HG03565 (cell line): ENCODE measurements around the gene KCNJ16.

Experiments used
- ATAC-seq: cut with Tn5 transposase; IDR thresholded peaks from one replicate; pipeline ENCODE4 v1.9.1; 2021; ENCODE audit warnings: mild to moderate bottlenecking, moderate library complexity; ENCODE audit not compliant: unreplicated experiment

The KCNJ16 gene

DNA sequence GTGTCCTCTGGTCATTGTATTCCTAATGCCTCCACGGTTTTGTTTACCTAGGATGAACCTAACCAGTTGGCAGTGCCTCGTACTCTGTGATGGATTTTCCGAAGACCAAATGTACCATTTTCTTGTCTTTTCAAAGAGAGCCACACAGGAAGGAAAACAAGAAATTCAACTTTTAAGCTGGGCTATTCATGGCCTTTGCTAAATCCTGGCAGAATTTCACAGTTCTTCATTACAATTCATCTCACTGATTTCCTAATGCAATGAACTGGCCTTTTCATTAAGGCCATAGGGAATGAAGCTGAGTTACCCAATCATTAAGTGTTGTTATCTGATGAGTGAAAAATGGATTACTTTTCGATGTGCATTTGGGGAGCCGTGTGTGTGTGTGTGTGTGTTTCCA is 7.9 kb upstream of the KCNJ16 start:
- no peak for ATAC-seq

GRCh38 chr17:70070305-70071027 is 4.6 kb upstream of the KCNJ16 start:
- ATAC-seq, result no peak

- no peak for ATAC-seq
These were observed 3.9 kb upstream of the KCNJ16 start for GRCh38 chr17:70071127-70071526.

DNA sequence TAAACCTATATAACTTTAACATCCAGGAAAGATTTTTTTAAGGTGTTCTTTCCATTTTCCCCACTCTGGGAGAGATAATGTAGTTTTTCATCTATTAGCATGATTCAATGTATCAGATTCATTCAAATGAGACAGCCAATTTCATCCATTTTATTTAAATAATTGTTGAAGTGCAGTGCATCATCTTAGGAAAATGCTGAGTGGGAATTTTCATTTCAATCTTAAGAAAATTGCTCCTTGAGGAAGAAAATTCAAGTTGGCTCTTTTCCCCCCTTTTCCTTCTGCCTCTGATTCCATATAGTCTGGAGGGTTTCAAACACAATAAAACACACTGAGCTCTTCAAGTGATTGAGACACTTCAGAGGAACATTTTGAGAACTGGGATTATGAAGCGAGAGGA is 3.4 kb upstream of the KCNJ16 start:
- ATAC-seq, result no peak

- ATAC-seq, result no peak
These were observed 2.3 kb upstream of the KCNJ16 start for GRCh38 chr17:70072546-70073309.

DNA sequence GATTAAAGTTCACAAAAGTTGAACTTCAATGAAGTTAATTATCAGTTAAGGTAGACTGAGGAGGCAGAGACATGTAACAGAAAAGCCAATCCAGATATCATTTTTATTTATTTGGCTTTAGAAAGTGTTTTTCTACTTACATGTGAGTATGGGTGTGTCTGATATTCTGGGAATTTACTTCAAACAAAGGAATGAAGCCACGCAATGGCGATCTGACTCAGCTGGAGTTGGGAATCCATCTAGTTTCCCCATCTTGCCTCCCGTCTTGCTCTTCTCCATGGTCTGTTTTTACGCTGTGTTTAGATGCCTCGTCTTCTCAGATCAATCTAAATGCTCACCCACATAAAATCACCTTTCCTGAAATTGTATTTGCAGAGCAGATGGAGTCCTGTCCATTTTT is 1.7 kb upstream of the KCNJ16 start:
- ATAC-seq, result no peak

DNA sequence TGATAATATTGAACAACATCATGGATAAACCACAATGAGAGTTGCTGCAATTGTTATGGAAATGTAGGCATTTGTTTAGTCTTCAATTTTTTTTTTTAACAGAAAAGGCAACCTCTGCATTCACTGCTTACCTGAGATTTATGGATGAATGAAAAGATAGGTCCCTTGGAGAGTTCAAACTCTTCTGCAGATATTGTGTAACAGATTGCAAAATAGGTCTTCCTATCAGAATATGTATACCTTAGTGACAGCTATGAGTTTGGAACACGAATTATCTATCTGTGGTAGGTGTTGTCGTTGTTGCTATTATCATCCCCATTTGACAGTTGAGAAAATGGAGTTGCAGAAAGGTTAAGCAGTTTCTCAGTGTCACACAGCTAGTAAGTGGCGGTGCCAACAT is 1.2 kb upstream of the KCNJ16 start:
- ATAC-seq, result no peak

DNA sequence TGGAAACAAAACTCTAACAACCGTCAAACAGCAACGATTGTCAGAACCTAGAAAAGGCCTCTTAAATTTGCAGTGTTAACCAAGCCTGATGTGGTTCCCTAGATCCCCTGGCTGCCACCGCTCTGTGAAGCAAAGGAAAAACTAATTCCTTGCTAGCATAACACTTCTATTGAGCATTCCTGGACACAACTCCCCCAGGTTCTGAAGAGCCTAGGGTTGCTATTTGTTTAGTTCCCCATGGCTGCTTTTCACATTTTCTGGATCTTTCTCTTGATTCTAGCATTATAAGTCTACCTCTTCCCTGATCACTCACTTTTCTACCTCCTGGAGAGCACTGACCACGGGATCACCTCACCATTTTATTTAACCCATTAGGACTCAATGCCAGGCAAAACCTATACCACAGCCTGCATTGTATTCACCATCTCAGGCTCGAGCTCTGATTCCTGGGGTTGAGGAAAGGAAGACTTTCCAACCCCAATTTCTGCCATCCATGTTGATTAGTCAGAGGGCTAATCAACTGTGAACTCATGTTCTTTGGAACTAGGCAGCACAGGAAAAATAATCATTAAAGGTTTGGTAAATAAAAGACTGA is 692 bp upstream of the KCNJ16 start:
- ATAC-seq, result no peak

GRCh38 chr17:70076189-70076588 is 1.2 kb downstream of the KCNJ16 start:
- no peak for ATAC-seq

GRCh38 chr17:70076831-70077230 is 1.8 kb downstream of the KCNJ16 start:
- ATAC-seq, result no peak

- no peak for ATAC-seq
These were observed 3.5 kb downstream of the KCNJ16 start for GRCh38 chr17:70078549-70078948.

DNA sequence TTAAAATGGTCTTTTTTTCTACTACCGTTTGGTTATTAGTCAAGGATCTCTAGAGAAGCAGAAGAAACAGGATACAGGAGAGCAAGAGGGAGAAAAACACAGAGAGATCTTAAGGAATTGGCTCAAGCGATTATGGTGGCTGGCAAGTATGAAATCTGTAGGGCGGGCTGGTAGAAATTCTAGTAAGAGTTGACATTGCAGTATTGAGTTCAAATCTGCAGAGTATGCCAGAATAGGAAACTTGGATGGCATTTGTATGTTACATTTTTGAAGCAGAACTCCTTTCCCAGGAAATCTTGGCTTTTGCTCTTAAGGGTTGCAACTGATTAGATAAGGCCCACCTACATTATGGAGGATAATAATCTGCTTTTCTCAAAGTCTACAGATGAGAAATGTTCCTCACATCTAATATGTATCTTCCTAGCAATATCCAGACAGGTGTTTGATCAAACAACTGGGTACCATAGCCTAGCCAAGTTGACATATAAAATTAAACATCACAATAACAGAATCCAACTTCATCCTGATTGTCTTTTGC is 4.0 kb downstream of the KCNJ16 start:
- ATAC-seq, result no peak

GRCh38 chr17:70080541-70081347 is 5.7 kb downstream of the KCNJ16 start:
- ATAC-seq, result no peak

- no peak for ATAC-seq
These were observed 6.9 kb downstream of the KCNJ16 start for GRCh38 chr17:70081885-70082284.

- no peak for ATAC-seq
These were observed 9.5 kb downstream of the KCNJ16 start for GRCh38 chr17:70084476-70084875.

GRCh38 chr17:70086516-70086915 is 11.5 kb downstream of the KCNJ16 start:
- no peak for ATAC-seq

DNA sequence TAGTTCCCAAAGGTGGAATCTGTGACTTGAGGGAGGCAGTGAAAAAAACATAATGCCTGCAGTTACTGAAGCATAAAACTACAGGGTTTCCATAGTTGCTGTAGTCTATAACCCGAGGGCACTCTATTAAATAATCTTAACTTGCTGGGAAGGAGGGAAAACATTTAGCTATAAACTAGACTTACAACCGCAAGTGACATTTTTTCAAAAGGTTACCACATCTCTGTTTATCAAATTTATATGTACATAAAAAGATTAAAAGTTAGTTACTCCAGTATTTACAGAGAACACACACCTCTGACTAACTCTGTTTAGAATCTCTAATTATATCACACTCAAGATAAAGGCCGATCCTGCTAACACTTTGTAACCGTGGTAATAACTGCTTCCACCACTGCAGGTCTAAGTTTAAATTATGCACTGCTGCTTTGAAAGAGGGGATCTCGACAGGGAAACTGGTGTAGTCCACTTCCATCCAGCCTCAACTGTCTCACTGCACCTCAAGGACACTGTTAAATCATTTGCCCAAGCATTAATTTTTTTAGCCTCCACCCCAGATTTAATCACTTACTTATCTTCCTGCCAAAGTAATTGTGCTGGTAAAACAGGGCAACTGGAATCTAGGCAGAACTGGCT is 14.6 kb downstream of the KCNJ16 start:
- no peak for ATAC-seq

DNA sequence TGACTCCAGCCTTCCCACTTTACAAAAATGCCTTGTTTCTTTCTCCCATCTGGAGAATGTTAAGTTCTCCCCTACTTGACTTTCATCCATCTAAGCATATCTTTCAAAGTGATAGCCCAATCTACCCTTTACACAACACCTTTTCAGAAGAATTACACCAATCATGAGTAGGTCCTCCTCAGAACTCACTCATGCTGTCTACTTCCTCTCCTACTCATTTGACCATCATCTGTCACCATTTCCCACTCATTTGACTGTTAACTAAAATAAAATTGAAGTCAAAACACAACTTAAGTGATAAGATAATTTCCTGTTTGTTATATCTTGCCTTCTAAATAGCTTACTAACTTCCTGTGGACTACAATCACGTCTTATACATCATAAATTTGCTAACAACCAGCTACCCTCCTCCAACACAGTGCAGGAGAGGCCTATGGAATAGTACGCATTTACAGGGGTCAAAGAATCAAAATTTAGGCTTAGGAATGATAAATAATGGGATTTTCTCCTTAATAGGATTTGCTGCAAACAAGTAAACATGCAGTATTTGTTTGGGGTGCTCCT is 16.1 kb downstream of the KCNJ16 start:
- no peak for ATAC-seq

- ATAC-seq, result no peak
These were observed 16.7 kb downstream of the KCNJ16 start for GRCh38 chr17:70091696-70092095.

DNA sequence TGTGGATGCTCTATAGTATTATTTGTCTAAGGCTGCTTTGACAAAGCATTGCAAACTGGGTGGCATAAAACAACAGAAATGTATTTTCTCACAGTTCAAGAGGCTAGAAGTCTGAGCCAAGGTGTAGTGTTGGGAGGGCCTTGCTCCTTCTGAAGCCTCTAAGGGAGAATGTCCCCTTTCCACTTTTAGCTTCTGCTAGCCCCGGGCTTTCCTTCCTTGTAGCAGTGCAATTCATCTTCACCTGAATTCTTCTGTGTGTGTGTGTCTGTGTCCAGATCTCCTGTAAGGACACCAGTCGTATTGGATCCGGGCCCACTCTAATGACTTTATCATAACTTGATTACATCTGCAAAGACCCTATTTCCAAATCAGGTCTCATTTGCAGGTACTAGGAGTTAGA is 18.1 kb downstream of the KCNJ16 start:
- ATAC-seq, result no peak
